ENCODE measurements around the gene EEA1.
"Not testable (repeated sequence)": the region's sequence is repeated elsewhere in the genome, so short reads cannot be mapped to it uniquely, and the experiment has no call there.

The EEA1 gene

DNA sequence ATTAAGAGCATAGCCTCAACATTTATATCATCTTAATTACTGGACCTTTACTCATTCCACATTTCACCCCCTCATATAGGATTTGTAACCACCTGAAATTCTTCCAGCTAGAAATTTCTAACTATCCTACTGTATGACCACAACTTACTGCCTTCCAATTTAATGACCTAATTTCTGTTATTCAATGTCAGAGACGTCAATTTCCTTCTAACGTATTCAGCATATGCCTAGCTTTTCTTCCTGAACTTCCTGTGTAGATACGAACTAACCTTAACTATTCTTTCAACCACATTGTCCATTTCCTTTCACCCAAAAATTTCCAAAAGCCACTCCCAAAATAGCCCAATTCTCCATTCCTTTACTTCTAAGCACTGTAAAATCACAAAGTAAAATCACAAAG, 108.0 kb downstream of the EEA1 start:
- in situ Hi-C loops (cut with MboI; ENCODE audit: low sequenced_read_pairs): no loop called here

GRCh38 chr12:92814584-92814983, 114.5 kb downstream of the EEA1 start:
- in situ Hi-C loops (cut with MboI; ENCODE audit: low sequenced_read_pairs): no loop called here

DNA sequence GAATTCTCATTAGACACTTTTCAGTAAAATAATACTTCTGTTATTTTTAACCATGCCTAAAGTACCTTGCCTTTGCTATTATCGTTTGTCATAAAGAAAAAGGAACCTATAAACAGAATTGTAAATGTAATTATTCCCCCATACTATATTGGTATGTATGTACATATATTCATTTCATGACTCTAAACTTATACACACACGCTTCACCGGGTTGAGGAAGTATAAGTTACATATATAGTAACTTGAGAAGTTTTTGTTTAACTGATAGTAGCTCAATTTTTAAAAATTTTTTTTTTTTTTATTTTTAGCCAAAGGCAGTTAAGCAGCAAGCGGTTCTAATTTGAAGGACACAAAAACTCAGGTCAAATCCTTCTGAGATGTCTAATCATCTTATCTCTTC, 118.7 kb downstream of the EEA1 start:
- in situ Hi-C loops (cut with MboI; ENCODE audit: low sequenced_read_pairs): no loop called here

GRCh38 chr12:92803903-92804302, 125.2 kb downstream of the EEA1 start:
- in situ Hi-C loops (cut with MboI; ENCODE audit: low sequenced_read_pairs): no loop called here

DNA sequence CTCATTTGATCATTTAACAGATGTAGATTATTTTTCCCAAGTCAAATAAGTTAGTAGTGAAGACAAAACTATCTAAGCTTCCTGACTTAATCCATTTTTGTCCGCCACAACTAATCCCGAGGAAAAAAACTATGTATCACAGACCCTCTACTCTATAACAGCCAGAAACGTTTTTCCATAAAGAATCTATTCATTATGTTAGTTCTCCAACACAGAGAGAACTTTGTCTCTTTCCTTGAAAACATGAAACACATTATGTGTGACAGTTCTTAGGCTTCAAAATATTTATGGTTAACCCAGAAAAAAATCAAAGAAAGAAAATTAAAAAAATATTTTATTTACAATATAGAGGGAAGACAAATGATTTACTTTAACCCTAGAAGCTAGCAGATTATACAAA, 126.2 kb downstream of the EEA1 start:
- in situ Hi-C loops (cut with MboI; ENCODE audit: low sequenced_read_pairs): no loop called here

- in situ Hi-C loops (cut with MboI; ENCODE audit: low sequenced_read_pairs): no loop called here
These were observed 132.4 kb downstream of the EEA1 start for GRCh38 chr12:92796650-92797049.

DNA sequence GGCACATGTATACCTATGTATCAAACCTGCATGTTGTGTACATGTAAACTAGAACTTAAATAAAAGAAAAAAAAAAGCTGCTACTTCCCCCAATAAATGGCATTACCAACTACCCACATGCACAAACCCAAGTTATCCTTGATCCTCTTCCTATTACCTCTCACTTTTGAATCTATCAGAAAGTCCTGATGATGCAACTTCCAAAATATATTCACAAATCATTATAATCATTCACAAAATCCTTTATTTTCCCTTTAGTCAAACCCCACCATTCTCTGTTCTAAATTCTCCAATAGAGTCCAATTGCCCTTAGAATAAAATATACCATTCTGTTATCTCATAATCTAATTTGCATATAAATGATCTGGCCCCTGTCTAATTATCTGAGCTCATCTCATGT, 134.3 kb downstream of the EEA1 start:
- in situ Hi-C loops (cut with MboI; ENCODE audit: low sequenced_read_pairs): no loop called here

DNA sequence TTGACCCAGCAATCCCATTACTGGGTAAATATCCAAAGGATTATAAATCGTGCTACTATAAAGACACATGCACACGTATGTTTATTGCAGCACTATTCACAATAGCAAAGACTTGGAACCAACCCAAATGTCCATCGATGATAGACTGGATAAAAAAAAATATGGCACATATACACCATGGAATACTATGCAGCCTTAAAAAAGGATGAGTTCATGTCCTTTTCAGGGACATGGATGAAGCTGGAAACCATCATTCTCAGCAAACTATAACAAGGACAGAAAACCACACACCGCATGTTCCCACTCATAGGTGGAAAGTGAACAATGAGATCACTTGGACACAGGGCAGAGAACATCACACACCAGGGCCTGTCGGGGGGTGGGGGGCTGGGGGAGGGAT, 134.7 kb downstream of the EEA1 start:
- in situ Hi-C loops (cut with MboI; ENCODE audit: low sequenced_read_pairs): not testable (repeated sequence)

- in situ Hi-C loops (cut with MboI; ENCODE audit: low sequenced_read_pairs): no loop called here
These were observed 143.1 kb downstream of the EEA1 start for GRCh38 chr12:92786045-92786444.

GRCh38 chr12:92785563-92785950, 143.5 kb downstream of the EEA1 start:
- in situ Hi-C loops (cut with MboI; ENCODE audit: low sequenced_read_pairs): no loop called here

DNA sequence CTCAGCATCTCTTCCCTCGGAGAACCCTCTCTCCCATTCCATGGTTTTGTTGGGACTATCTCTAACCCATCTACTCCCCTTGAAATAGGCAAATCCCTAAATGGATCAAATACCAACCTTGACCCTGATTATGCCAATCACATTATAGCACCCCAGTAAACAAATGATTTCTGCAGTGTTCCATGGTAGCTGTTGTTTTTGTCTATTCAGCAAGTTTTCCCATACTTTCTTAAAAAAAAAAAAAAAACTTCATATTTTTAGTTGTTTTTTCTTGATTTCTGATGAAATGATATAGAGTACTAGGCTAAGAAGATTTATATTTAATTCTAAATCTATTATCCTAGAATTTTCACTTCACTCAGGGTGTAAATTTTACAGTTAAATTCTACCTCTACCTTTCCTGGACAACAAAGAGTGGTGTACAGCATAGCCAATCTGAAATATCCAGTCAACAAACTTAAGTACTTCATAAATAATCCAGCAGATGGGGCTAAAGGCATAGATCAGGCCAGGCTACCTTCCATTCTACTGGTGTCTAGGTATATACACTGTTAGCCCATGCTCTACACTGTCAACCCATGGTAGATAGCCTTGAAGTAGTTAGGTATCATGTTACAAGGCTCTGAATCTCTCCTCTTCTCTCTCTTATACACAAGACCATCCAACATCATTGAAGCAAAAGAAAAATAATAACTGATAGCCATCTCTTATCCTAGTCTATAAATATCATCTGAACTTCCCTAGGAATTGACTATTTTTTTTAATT, 144.1 kb downstream of the EEA1 start:
- in situ Hi-C loops (cut with MboI; ENCODE audit: low sequenced_read_pairs): no loop called here

- in situ Hi-C loops (cut with MboI; ENCODE audit: low sequenced_read_pairs): no loop called here
These were observed 144.7 kb downstream of the EEA1 start for GRCh38 chr12:92784356-92784755.

DNA sequence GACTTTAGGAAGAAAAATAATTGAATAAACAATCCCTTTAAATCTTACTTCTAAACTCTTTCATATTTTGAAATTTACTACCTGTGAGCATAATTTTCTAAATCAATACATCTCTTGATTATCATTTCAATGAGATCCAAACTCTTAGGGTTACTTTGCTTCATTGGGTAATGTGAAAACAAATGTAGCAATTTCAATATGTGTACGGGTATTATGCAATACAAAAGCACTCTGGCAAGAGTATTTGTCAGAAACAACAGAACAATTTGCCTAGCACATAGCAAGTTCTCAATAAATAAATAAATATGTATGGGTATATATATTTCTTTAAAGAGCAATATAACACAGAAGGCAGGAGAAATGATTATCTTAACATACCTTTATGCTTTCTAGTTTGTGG, 149.2 kb downstream of the EEA1 start:
- in situ Hi-C loops (cut with MboI; ENCODE audit: low sequenced_read_pairs): no loop called here

DNA sequence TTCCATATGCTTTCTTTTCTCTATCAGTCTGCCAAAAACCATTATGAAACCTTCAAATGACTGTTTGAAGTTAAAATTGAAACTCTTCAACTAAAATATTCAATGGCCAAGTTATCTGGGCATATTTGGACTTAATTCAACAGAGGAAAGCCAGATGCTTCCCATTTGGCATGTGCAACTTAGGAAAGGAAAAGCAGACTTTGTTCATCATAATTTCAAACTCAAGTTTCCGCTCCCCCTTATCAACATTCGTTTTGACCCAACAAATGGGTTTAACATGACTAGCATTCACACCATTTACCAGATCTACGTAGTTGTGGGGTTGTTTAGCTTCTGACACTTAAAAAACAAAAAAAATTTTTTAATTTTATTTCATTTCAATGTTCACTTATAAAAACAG, 150.6 kb downstream of the EEA1 start:
- in situ Hi-C loops (cut with MboI; ENCODE audit: low sequenced_read_pairs): no loop called here

DNA sequence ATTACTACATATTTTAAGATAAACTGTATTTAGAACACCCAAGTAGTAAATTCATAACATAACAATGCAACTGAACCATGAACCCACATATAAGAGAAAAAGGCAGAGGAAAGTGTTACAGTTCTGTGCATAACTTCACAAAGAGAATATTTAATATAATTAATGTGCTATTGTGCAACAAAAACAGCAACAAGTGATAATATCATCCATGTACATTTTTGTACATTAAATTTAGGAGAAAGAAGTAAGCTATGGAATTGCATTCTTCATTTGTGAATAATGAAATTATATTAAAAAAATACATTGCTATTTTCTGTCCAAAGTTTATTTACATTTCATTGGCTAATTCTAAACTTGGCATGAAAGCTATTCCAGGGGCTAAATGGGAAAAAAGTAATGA, 153.7 kb downstream of the EEA1 start:
- in situ Hi-C loops (cut with MboI; ENCODE audit: low sequenced_read_pairs): no loop called here

- in situ Hi-C loops (cut with MboI; ENCODE audit: low sequenced_read_pairs): no loop called here
These were observed 158.1 kb downstream of the EEA1 start for GRCh38 chr12:92771001-92771400.

GRCh38 chr12:92769124-92769901, 159.8 kb downstream of the EEA1 start:
- in situ Hi-C loops (cut with MboI; ENCODE audit: low sequenced_read_pairs): no loop called here

GRCh38 chr12:92765871-92766270, 163.2 kb downstream of the EEA1 start:
- in situ Hi-C loops (cut with MboI; ENCODE audit: low sequenced_read_pairs): no loop called here

DNA sequence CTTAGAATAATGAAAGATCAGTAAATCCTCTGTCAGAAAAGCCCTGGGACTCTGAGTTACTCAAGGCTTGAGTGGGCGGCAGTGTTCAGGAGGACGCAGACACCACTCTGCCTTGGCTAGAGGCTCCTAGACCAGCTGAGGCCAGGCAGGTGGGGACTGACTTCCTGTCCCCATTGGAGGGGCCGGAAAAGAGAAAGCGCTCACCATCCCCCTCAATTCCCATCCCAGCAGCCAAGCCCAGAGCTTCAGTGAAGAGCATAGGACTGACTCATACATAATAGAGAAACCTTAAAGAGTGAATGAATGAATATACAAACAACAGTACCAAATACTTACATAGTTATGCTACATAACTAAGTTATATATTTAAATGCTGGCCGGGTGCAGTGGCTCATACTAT, 164.3 kb downstream of the EEA1 start:
- in situ Hi-C loops (cut with MboI; ENCODE audit: low sequenced_read_pairs): no loop called here

- in situ Hi-C loops (cut with MboI; ENCODE audit: low sequenced_read_pairs): no loop called here
These were observed 166.3 kb downstream of the EEA1 start for GRCh38 chr12:92762773-92763172.

DNA sequence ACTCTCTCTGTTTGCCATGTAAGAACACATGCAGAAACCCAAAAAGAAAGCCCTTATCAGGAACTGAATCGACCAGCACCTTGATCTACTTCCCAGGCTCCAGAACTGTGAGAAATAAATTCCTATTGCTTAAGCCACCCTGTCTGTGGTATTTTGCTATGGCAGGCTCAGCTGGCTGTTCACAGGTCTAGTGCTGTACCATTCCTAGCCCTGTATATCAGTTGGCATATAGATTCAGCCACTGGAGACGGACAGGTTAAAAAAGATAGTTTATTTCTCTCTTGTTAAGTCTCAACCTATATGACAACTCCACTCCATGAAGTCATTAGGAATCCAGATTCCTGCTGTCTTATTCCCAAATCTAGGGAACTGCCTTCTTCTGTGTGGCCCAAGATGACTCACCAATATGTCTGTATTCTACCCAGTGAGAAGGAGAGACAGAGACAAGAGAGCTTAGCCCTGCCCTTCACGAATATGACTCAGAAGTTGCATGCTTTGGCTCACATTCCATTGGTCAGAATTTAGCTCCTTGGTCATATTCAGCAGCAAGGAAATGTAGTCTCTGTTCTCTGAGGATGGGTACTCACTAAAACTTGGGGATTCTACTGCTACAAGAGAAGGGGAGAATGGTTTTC, 169.3 kb downstream of the EEA1 start:
- in situ Hi-C loops (cut with MboI; ENCODE audit: low sequenced_read_pairs): no loop called here

GRCh38 chr12:92757597-92758121, 171.4 kb downstream of the EEA1 start:
- in situ Hi-C loops (cut with MboI; ENCODE audit: low sequenced_read_pairs): no loop called here
